Duodenal mucosa (tissue), 2 donors: ENCODE measurements around the gene PCNX3.

Source experiments
- H3K27ac ChIP-seq: one replicate; pipeline ENCODE4 v1.7.0; 2013; ENCODE audit warnings: low read depth, low read length
- H3K27me3 ChIP-seq, 2 donors: one replicate each; pipeline ENCODE4 v1.7.0; 2013; ENCODE audit warnings: low read length in 2 of 2, control low read depth in 1 of 2; ENCODE audit not compliant: insufficient read depth in 2 of 2, control insufficient read depth in 1 of 2
- H3K36me3 ChIP-seq, 2 donors: one replicate each; pipeline ENCODE4 v1.7.0; 2013; ENCODE audit warnings: low read length in 2 of 2, control low read depth in 1 of 2; ENCODE audit not compliant: insufficient read depth in 2 of 2, control insufficient read depth in 1 of 2
- H3K4me1 ChIP-seq, 2 donors: one replicate each; pipeline ENCODE4 v1.7.0; 2013; ENCODE audit warnings: low read length in 2 of 2, control low read depth in 1 of 2; ENCODE audit not compliant: insufficient read depth in 2 of 2, control insufficient read depth in 1 of 2
- H3K4me3 ChIP-seq, 2 donors: one replicate each; pipeline ENCODE4 v1.7.0; 2013; ENCODE audit warnings: low read length in 2 of 2, low read depth in 1 of 2
- H3K9ac ChIP-seq, 2 donors: one replicate each; pipeline ENCODE4 v1.7.0; 2013; ENCODE audit warnings: low read length in 2 of 2, low read depth in 1 of 2
- H3K9me3 ChIP-seq, 2 donors: one replicate each; pipeline ENCODE4 v1.7.0; 2013; ENCODE audit warnings: low read length in 2 of 2, control low read depth in 1 of 2; ENCODE audit not compliant: control insufficient read depth in 1 of 2

Gene PCNX3

GRCh38 chr11:65627202-65627601 is 11.6 kb downstream of the PCNX3 start:
- Histone ChIP-seq H3K4me1 (no peaks in the 10 kb centered on the region), H3K4me3 (no peak overlapping the region), H3K9ac (no peak overlapping the region), H3K36me3 (peaks cover 45 to 86% of the 10 kb centered on the region in 2 donors), H3K27me3 (no peaks in the 10 kb centered on the region), H3K27ac (no peak overlapping the region), H3K9me3 (no peaks in the 10 kb centered on the region)

GRCh38 chr11:65629579-65629978 is 14.0 kb downstream of the PCNX3 start:
- no peaks in the 10 kb centered on the region for H3K9me3 ChIP-seq
- peaks cover 44 to 85% of the 10 kb centered on the region in 2 donors for H3K36me3 ChIP-seq
- H3K4me3 ChIP-seq: no peak overlapping the region
- H3K27me3 ChIP-seq: no peaks in the 10 kb centered on the region
- no peak overlapping the region for H3K27ac ChIP-seq
- no peaks in the 10 kb centered on the region for H3K4me1 ChIP-seq
- H3K9ac ChIP-seq: no peak overlapping the region

GRCh38 chr11:65630215-65630614 is 14.6 kb downstream of the PCNX3 start:
- no peaks in the 10 kb centered on the region for H3K4me1 ChIP-seq
- no peak overlapping the region for H3K27ac ChIP-seq
- no peak overlapping the region for H3K9ac ChIP-seq
- peaks cover 50 to 85% of the 10 kb centered on the region in 2 donors for H3K36me3 ChIP-seq
- H3K27me3 ChIP-seq: no peaks in the 10 kb centered on the region
- no peaks in the 10 kb centered on the region for H3K9me3 ChIP-seq
- H3K4me3 ChIP-seq: no peak overlapping the region

GRCh38 chr11:65633390-65634108 is 18.0 kb downstream of the PCNX3 start:
- Histone ChIP-seq H3K36me3 (peaks cover 38 to 72% of the 10 kb centered on the region in 2 donors), H3K4me1 (peaks cover 11 to 15% of the 10 kb centered on the region in 2 donors), H3K27me3 (no peaks in the 10 kb centered on the region), H3K27ac (no peak overlapping the region), H3K9ac (no peak overlapping the region), H3K9me3 (no peaks in the 10 kb centered on the region), H3K4me3 (no peak overlapping the region)

GRCh38 chr11:65634109-65634436 is 18.5 kb downstream of the PCNX3 start:
- Histone ChIP-seq H3K27me3 (no peaks in the 10 kb centered on the region), H3K36me3 (peaks cover 33 to 69% of the 10 kb centered on the region in 2 donors), H3K9ac (no peak overlapping the region), H3K27ac (no peak overlapping the region), H3K9me3 (no peaks in the 10 kb centered on the region), H3K4me1 (peaks cover 15% of the 10 kb centered on the region in 2 donors), H3K4me3 (no peak overlapping the region)

DNA sequence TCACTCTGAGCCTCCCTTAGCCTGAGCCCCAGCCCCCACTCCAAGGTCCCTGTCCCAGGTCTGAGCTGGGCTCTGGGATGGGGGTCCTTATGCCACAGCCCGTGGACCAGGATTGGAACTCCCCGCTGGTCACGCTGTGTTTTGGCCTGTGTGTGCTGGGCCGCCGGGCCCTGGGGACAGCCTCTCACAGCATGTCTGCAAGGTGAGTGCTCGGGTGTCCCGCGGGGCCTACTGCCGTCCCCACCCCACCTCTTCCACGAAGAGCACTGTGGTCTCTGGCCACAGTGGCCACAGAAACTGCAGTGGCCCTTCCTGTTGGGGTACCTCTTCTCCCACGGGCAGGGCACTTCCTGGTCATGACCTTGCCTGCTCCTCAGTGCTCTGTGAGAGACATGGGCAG is 18.9 kb downstream of the PCNX3 start:
- Histone ChIP-seq H3K4me3 (no peak overlapping the region), H3K36me3 (peaks cover 29 to 65% of the 10 kb centered on the region in 2 donors), H3K9ac (no peak overlapping the region), H3K27ac (no peak overlapping the region), H3K27me3 (no peaks in the 10 kb centered on the region), H3K4me1 (peaks cover 15% of the 10 kb centered on the region in 2 donors), H3K9me3 (no peaks in the 10 kb centered on the region)

DNA sequence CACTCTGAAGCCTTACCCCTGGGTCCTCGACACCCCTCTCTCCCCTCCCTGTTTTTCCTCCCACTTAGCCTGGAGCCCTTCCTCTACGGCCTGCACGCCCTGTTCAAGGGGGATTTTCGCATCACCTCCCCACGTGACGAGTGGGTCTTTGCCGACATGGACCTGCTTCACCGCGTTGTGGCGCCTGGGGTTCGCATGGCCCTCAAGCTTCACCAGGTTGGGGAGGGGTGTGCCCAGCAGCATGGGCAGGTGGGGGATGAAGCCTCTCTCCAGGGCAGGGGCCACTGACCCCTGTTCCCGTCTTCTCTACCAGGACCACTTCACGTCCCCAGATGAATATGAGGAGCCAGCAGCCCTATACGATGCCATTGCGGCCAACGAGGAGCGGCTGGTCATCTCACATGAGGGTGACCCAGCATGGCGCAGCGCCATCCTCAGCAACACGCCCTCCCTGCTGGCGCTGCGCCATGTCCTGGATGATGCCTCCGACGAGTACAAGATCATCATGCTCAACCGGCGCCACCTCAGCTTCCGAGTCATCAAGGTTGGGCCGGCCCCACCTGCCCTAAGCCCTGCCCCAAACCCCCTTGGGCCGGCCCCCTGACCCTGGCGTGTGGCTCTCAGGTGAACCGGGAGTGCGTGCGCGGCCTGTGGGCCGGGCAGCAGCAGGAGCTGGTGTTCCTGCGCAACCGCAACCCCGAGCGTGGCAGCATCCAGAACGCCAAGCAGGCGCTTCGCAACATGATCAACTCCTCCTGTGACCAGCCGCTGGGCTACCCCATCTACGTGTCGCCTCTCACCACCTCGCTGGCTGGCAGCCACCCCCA is 19.5 kb downstream of the PCNX3 start:
- Histone ChIP-seq H3K4me1 (peaks cover 15 to 22% of the 10 kb centered on the region in 2 donors), H3K36me3 (peaks cover 25 to 58% of the 10 kb centered on the region in 2 donors), H3K9me3 (no peaks in the 10 kb centered on the region), H3K9ac (no peak overlapping the region), H3K4me3 (no peak overlapping the region), H3K27ac (no peak overlapping the region), H3K27me3 (no peaks in the 10 kb centered on the region)

DNA sequence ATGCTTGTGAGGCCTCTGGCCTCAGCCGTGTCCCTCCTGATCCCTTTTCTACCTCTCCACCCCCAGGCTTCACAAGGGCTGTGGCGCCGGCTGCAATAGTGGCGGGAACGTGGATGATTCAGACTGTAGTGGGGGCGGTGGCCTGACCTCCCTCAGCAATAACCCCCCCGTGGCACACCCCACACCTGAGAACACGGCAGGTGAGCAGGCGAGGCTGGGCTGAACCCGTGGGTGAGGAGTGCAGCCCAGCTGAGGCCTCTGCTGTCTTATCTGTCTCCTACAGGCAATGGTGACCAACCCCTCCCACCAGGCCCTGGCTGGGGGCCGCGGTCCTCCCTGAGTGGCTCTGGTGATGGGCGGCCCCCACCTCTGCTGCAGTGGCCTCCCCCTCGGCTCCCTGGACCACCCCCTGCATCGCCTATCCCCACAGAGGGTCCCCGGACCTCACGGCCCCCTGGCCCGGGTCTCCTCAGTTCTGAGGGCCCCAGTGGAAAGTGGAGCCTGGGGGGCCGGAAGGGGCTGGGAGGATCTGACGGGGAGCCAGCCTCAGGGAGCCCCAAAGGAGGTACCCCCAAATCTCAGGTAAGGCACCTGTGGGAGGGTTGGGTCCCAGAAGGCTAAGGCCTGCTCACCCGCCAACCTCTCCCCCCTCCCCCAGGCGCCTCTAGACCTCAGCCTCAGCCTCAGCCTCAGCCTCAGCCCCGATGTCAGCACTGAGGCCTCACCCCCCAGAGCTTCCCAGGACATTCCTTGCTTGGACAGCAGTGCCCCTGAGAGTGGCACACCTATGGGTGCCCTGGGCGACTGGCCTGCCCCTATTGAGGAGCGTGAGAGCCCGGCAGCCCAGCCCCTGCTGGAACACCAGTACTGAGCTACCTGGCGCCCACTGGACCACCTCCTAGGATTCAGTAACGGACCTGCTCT is 20.8 kb downstream of the PCNX3 start:
- H3K4me3 ChIP-seq: no peak overlapping the region
- H3K27me3 ChIP-seq: no peaks in the 10 kb centered on the region
- H3K4me1 ChIP-seq: peaks cover 17 to 30% of the 10 kb centered on the region in 2 donors
- H3K9ac ChIP-seq: no peak overlapping the region
- no peak overlapping the region for H3K27ac ChIP-seq
- peaks cover 20 to 52% of the 10 kb centered on the region in 2 donors for H3K36me3 ChIP-seq
- H3K9me3 ChIP-seq: no peaks in the 10 kb centered on the region

GRCh38 chr11:65637032-65637557 is 21.5 kb downstream of the PCNX3 start:
- Histone ChIP-seq H3K4me1 (peaks cover 20 to 33% of the 10 kb centered on the region in 2 donors), H3K9ac (peak overlapping the region in 1 of 2 donors; percentile 81), H3K4me3 (peak overlapping the region in 1 of 2 donors; percentile 40), H3K27ac (no peak overlapping the region), H3K27me3 (no peaks in the 10 kb centered on the region), H3K36me3 (peaks cover 20 to 47% of the 10 kb centered on the region in 2 donors), H3K9me3 (no peaks in the 10 kb centered on the region)
